ENCODE measurements around the gene MTIF3. TPM values are rescaled to one million over a fixed set of nuclear protein-coding genes. Genes with fewer than 3 reads are reported as not detected.

The MTIF3 gene
- total and polyA plus RNA-seq, 8 donors: 20.5 to 139 (median 80.1) TPM

- no peak overlapping the region for H3K4me3 ChIP-seq
- 75 to 92% (median 89%) methylated on average over 12 of the region's 12 CpGs for WGBS, 5 donors
- H3K4me1 ChIP-seq: peaks cover 0 to 13% (median 0%) of the 10 kb centered on the region in 4 donors
- TF ChIP-seq POLR2A (IDR thresholded peaks at IDR 0.05): no peak
- TF ChIP-seq EP300 (IDR thresholded peaks at IDR 0.05): no peak
- TF ChIP-seq CTCF (IDR thresholded peaks at IDR 0.05): no peak
- no peak for TF ChIP-seq POLR2AphosphoS5 (IDR thresholded peaks at IDR 0.05)
- intact Hi-C loops (cut with DNase I; ENCODE audit: low total_unique reads): no loop called here
- H3K27me3 ChIP-seq: peaks cover 0 to 4% (median 0%) of the 10 kb centered on the region in 3 donors
- no peaks in the 10 kb centered on the region for H3K9me3 ChIP-seq
- H3K36me3 ChIP-seq: no peaks in the 10 kb centered on the region
- H3K27ac ChIP-seq: no peak overlapping the region
- DNase-seq: no peak
Measured at GRCh38 chr13:27461940-27462584, 11.7 kb upstream of the MTIF3 start.

GRCh38 chr13:27455331-27455855 lies 5.0 kb upstream of the MTIF3 start:
- intact Hi-C loops (cut with DNase I; ENCODE audit: low total_unique reads): no loop called here
- DNase-seq: peak in 1 of 2 donors; percentile 35

GRCh38 chr13:27450921-27451471 lies 632 bp upstream of the MTIF3 start:
- Histone ChIP-seq H3K9me3 (no peaks in the 10 kb centered on the region), H3K27me3 (no peaks in the 10 kb centered on the region), H3K36me3 (no peaks in the 10 kb centered on the region), H3K4me1 (peaks cover 13 to 68% (median 37%) of the 10 kb centered on the region in 4 donors), H3K4me3 (peak overlapping the region; percentile 61 to 87 (median 72)), H3K27ac (peak overlapping the region; percentile 97 to 99 (median 98))
- peak; percentile 53 to 82 for DNase-seq
- intact Hi-C loops (cut with DNase I; ENCODE audit: low total_unique reads): no loop called here
- WGBS, 5 donors: 0 to 1% (median 0%) methylated on average over 33 to 34 of the region's 34 CpGs
- no peak for TF ChIP-seq POLR2A (IDR thresholded peaks at IDR 0.05)
- peak in 1 of 7 experiments; percentile 17 for TF ChIP-seq CTCF (IDR thresholded peaks at IDR 0.05)
- peak in 2 of 3 donors; percentile 44 to 75 for TF ChIP-seq POLR2AphosphoS5 (IDR thresholded peaks at IDR 0.05)
- TF ChIP-seq EP300 (IDR thresholded peaks at IDR 0.05): no peak

More at GRCh38 chr13:27455331-27455855, 5.0 kb upstream of the MTIF3 start:
- H3K36me3 ChIP-seq: no peaks in the 10 kb centered on the region
- H3K27me3 ChIP-seq: no peaks in the 10 kb centered on the region
- H3K27ac ChIP-seq: peak overlapping the region in 3 of 5 donors; percentile 30 to 49 (median 42)
- peak overlapping the region; percentile 0 to 27 (median 16) for H3K4me3 ChIP-seq
- 12 to 24% (median 12%) methylated on average over 5 of the region's 5 CpGs for WGBS, 5 donors
- H3K9me3 ChIP-seq: no peaks in the 10 kb centered on the region
- no peak for TF ChIP-seq CTCF (IDR thresholded peaks at IDR 0.05)
- no peak for TF ChIP-seq POLR2A (IDR thresholded peaks at IDR 0.05)
- TF ChIP-seq POLR2AphosphoS5 (IDR thresholded peaks at IDR 0.05): no peak
- no peak for TF ChIP-seq EP300 (IDR thresholded peaks at IDR 0.05)
- H3K4me1 ChIP-seq: peaks cover 0 to 35% (median 11%) of the 10 kb centered on the region in 4 donors

- intact Hi-C loops (cut with DNase I; ENCODE audit: low total_unique reads): no loop called here
- H3K36me3 ChIP-seq: peaks cover 0 to 10% (median 2%) of the 10 kb centered on the region in 4 donors
- H3K27ac ChIP-seq: peak overlapping the region; percentile 74 to 99 (median 98)
- WGBS, 5 donors: 32 to 43% (median 42%) methylated on average over 15 of the region's 15 CpGs
- no peaks in the 10 kb centered on the region for H3K27me3 ChIP-seq
- H3K4me3 ChIP-seq: peak overlapping the region; percentile 61 to 87 (median 72)
- peak in 1 of 2 donors; percentile 36 for DNase-seq
- TF ChIP-seq POLR2AphosphoS5 (IDR thresholded peaks at IDR 0.05): no peak
- TF ChIP-seq CTCF (IDR thresholded peaks at IDR 0.05): no peak
- no peaks in the 10 kb centered on the region for H3K9me3 ChIP-seq
- H3K4me1 ChIP-seq: peaks cover 13 to 61% (median 38%) of the 10 kb centered on the region in 4 donors
Measured at GRCh38 chr13:27449081-27449603, 1.2 kb downstream of the MTIF3 start.
